GM12878 (cell line): ENCODE data around the gene AGBL1. TPM values are rescaled to one million over a fixed set of nuclear protein-coding genes. Genes with fewer than 3 reads are reported as not detected.

Experiments
- ATAC-seq: fragments of 200-7000 bp; cut with Tn5 transposase; 3 replicates; pipeline ENCODE4 v1.9.1; 2020; ENCODE audit warnings: mild to moderate bottlenecking, moderate library complexity
- BruUV-seq: library from RNA; stranded (reverse); fragments of 400-500 nt; replicated peaks from 2 replicates; lab custom pipeline; 2021; lab: Mats Ljungman, UMichigan
- CTCF ChIA-PET: fragments of 300-600 bp; sonication (Branson Sonifier 250); formaldehyde crosslinking; extraction: SDS; loops from one replicate; lab custom pipeline; 2021; ENCODE audit warnings: inconsistent platforms; lab: Yijun Ruan, JAX
- POLR2A ChIA-PET: fragments of 350-600 bp; formaldehyde crosslinking; extraction: SDS; loops from one replicate; lab custom pipeline; 2021; ENCODE audit warnings: inconsistent platforms; lab: Charles Lee
- RAD21 ChIA-PET: fragments of 300-600 bp; sonication (Branson Sonifier 250); formaldehyde crosslinking; loops from one replicate; lab custom pipeline; 2023; ENCODE audit warnings: antibody characterized with exemption; ENCODE audit not compliant: unreplicated experiment; lab: Charles Lee
- SMC1A ChIA-PET: fragments of 300-600 bp; sonication (Branson Sonifier 250); formaldehyde crosslinking; loops from one replicate; lab custom pipeline; 2023; ENCODE audit not compliant: unreplicated experiment, uncharacterized antibody; lab: Charles Lee
- DNase-seq: peaks from one replicate; pipeline ENCODE4 v3.0.0-alpha.2; 2011; ENCODE audit warnings: low read depth, low spot score
- FAIRE-seq: peaks from 3 replicates; lab custom pipeline; 2011; peaks lifted over from hg19 to GRCh38; lab: Jason Lieb, UNC
- H2AFZ ChIP-seq: 2 replicates; pipeline ENCODE4 v1.6.0; 2011; ENCODE audit warnings: low read depth, low read length, control low read depth; ENCODE audit not compliant: control insufficient read depth
- H3K27ac ChIP-seq: 2 replicates; pipeline ENCODE4 v1.5.1; 2011; ENCODE audit warnings: control low read depth; ENCODE audit not compliant: control insufficient read depth, insufficient read depth
- H3K27me3 ChIP-seq, 2 experiments: replicated peaks in 1 of 2; 2 replicates each; pipeline versions ENCODE4 v1.6.0 to v1.6.1; 2011; ENCODE audit warnings: low read length in 1 of 2; ENCODE audit not compliant: control insufficient read depth in 2 of 2, insufficient read depth in 2 of 2
- H3K36me3 ChIP-seq, 2 experiments: 2 replicates each; pipeline ENCODE4 v1.5.1; 2011; ENCODE audit warnings: low read length in 1 of 2; ENCODE audit not compliant: control insufficient read depth in 2 of 2, insufficient read depth in 2 of 2
- H3K4me1 ChIP-seq: 2 replicates; pipeline ENCODE4 v1.6.1; 2011; ENCODE audit warnings: mild to moderate bottlenecking, low read length, moderate library complexity, mixed read lengths; ENCODE audit not compliant: control insufficient read depth, insufficient read depth
- H3K4me2 ChIP-seq: 2 replicates; pipeline ENCODE4 v1.6.0; 2011; ENCODE audit warnings: control low read depth; ENCODE audit not compliant: control insufficient read depth, insufficient read depth
- H3K4me3 ChIP-seq: fragments of 200-600 bp; sonication (generic); 2 replicates; pipeline ENCODE4 v1.5.1; 2016
- H3K79me2 ChIP-seq: 2 replicates; pipeline ENCODE4 v1.6.0; 2011; ENCODE audit warnings: low read length; ENCODE audit not compliant: control insufficient read depth, insufficient read depth
- H3K9ac ChIP-seq: 2 replicates; pipeline ENCODE4 v1.8.0; 2011; ENCODE audit warnings: low read length, control low read depth, mixed read lengths; ENCODE audit not compliant: control insufficient read depth, insufficient read depth
- H3K9me3 ChIP-seq: replicated peaks from 3 replicates; pipeline ENCODE4 v1.5.1; 2011; ENCODE audit warnings: mild to moderate bottlenecking, low read length; ENCODE audit not compliant: control insufficient read depth, insufficient read depth
- H4K20me1 ChIP-seq: 2 replicates; pipeline ENCODE4 v1.6.0; 2011; ENCODE audit not compliant: control insufficient read depth, insufficient read depth
- ASH2L ChIP-seq: fragments of 300-600, 200-600 bp; sonication (generic); IDR thresholded peaks from 2 replicates; pipeline ENCODE4 v1.6.1; 2017; ENCODE audit warnings: low read depth, mild to moderate bottlenecking, borderline replicate concordance
- CTCF ChIP-seq, 3 experiments: IDR thresholded peaks in 2 of 3; conservative IDR thresholded peaks in 1 of 3; 2 replicates each; pipeline ENCODE4 v1.5.1; 2011; ENCODE audit warnings: low read depth in 3 of 3, low read length in 3 of 3, mild to moderate bottlenecking in 3 of 3, control low read depth in 2 of 3, moderate library complexity in 2 of 3, inconsistent platforms in 1 of 3, mixed read lengths in 1 of 3; ENCODE audit not compliant: control insufficient read depth in 2 of 3, insufficient read depth in 1 of 3; ENCODE audit errors: extremely low read depth in 1 of 3
- ELK1 ChIP-seq: IDR thresholded peaks from 2 replicates; pipeline ENCODE4 v1.6.1; 2012; ENCODE audit warnings: low read depth, low read length, improper control_type of control experiment
- HDAC6 ChIP-seq: fragments of 200-600 bp; sonication (generic); IDR thresholded peaks from one replicate; pipeline ENCODE4 v1.8.0; 2017; ENCODE audit warnings: antibody characterized with exemption; ENCODE audit not compliant: unreplicated experiment
- WGBS: methylation state at CpG from one replicate; pipeline ENCODE4 v1.1.6; 2016; ENCODE audit warnings: low lambda C conversion rate; ENCODE audit not compliant: insufficient replicate concordance, insufficient coverage; ENCODE audit errors: missing lambda C conversion rate; 5-methylcytosine and 5-hydroxymethylcytosine counted together
- in situ Hi-C: fragments of 300-500 bp; cut with MboI; formaldehyde crosslinking; loops from 9 replicates; pipeline ENCODE4 v1.14.3; 2018; ENCODE audit warnings: mixed read lengths
- intact Hi-C: fragments of 100-400 bp; cut with micrococcal nuclease; formaldehyde crosslinking; loops from one replicate; pipeline ENCODE4 v1.14.2; 2022; ENCODE audit not compliant: unreplicated experiment
- polyA plus RNA-seq, 11 experiments: library from polyadenylated mRNA; depleted of rRNA in 4 of 11; unstranded in 6 of 11; stranded (reverse) in 5 of 11; fragments of >200 nt; fragmentation: Nextera tagmentation in 4 of 11; fragmentation: Illumina TruSeq in 1 of 11; extraction: Ambion mirVana in 4 of 11; extraction: Trizol in 1 of 11; gene quantifications; 1 replicate in 1 of 11; 2 replicates in 10 of 11; pipeline versions ENCODE4 v1.2.1 to v1.2.3, GENCODE V29; 2011 to 2016; ENCODE audit warnings: inconsistent platforms in 2 of 11, missing spikeins in 2 of 11, low read depth in 1 of 11
- total RNA-seq, 4 experiments: library from RNA; depleted of rRNA in 3 of 4; stranded (reverse); fragments of >200 nt in 3 of 4; fragmentation: Illumina TruSeq in 1 of 4; extraction: Trizol in 1 of 4; gene quantifications; 2 replicates each; pipeline versions ENCODE4 v1.2.1 to v1.2.3, GENCODE V29; 2013 to 2021

The AGBL1 gene
- total and polyA plus RNA-seq, 10 of the 15 experiments (the other 5 are each of a cell fraction or from before 2014, with no cell fraction given), result not detected

GRCh38 chr15:86615411-86615810 is 535.7 kb downstream of the AGBL1 start:
- RAD21 ChIA-PET, result no interaction called here
- Histone ChIP-seq H3K4me3 (no peak overlapping the region), H3K36me3 (no peaks in the 10 kb centered on the region), H3K27me3 (no peaks in the 10 kb centered on the region), H3K9ac (no peak overlapping the region), H4K20me1 (no peaks in the 10 kb centered on the region), H3K27ac (no peak overlapping the region), H3K79me2 (no peaks in the 10 kb centered on the region), H3K9me3 (no peaks in the 10 kb centered on the region), H3K4me2 (no peak overlapping the region), H2AFZ (no peak overlapping the region), H3K4me1 (no peaks in the 10 kb centered on the region)
- TF ChIP-seq ASH2L (no peak), HDAC6 (no peak), CTCF (IDR thresholded peaks at IDR 0.05 in 2 of 3, conservative IDR thresholded peaks at IDR 0.05 in 1 of 3; ENCODE audit: control insufficient read depth in 2 of 3, extremely low read depth in 1 of 3, insufficient read depth in 1 of 3, low read depth in 3 of 3, low read length in 3 of 3) (no peak), ELK1 (no peak)
- POLR2A ChIA-PET, result no interaction called here
- FAIRE-seq (no peak), ATAC-seq (no peak), DNase-seq (no peak)
- intact Hi-C loops, result no loop called here
- WGBS, result 0% methylated on average over 3 of the region's 3 CpGs
- SMC1A ChIA-PET, result interaction anchor here (1.6 kb wide), 1 partner anchor 11 kb away, joined by 3 read pairs; no protein-coding TSS in a partner anchor
- in situ Hi-C loops, result no loop called here
- CTCF ChIA-PET, result no interaction called here
- BruUV-seq, result no TSS peak
